GM23338 (cell line): ENCODE data around the gene PARP8. TPM values are rescaled to one million over a fixed set of nuclear protein-coding genes. Genes with fewer than 3 reads are reported as not detected.

Source experiments
- ATAC-seq: fragments of 200-7000 bp; cut with Tn5 transposase; 3 replicates; pipeline ENCODE4 v1.9.1; 2020
- DNase-seq: peaks from one replicate; pipeline ENCODE4 v3.0.0-alpha.2; 2015; ENCODE audit warnings: low spot score
- H2AFZ ChIP-seq: fragments of 200-600 bp; sonication (generic); 2 replicates; pipeline ENCODE4 v1.8.0; 2016; ENCODE audit warnings: antibody characterized with exemption, mild to moderate bottlenecking, moderate library complexity
- H3F3A ChIP-seq: fragments of 200-600 bp; sonication (generic); replicated peaks from 2 replicates; pipeline ENCODE4 v1.8.0; 2017; ENCODE audit warnings: antibody characterized with exemption, mixed run types, low read depth
- H3K27ac ChIP-seq: fragments of 200-600 bp; sonication (generic); 2 replicates; pipeline ENCODE4 v1.6.1; 2016; ENCODE audit warnings: low read depth
- H3K27me3 ChIP-seq: fragments of 200-600 bp; sonication (generic); 2 replicates; pipeline ENCODE4 v1.8.0; 2016; ENCODE audit warnings: mild to moderate bottlenecking, mixed run types, moderate library complexity; ENCODE audit not compliant: insufficient read depth
- H3K36me3 ChIP-seq: fragments of 200-600 bp; sonication (generic); 2 replicates; pipeline ENCODE4 v1.8.0; 2016; ENCODE audit warnings: mild to moderate bottlenecking; ENCODE audit not compliant: insufficient read depth
- H3K4me1 ChIP-seq: fragments of 200-600 bp; sonication (generic); 2 replicates; pipeline ENCODE4 v1.8.0; 2016; ENCODE audit warnings: mild to moderate bottlenecking, moderate library complexity; ENCODE audit not compliant: insufficient read depth
- H3K4me2 ChIP-seq: fragments of 200-600 bp; sonication (generic); 2 replicates; pipeline ENCODE4 v1.7.1; 2017; ENCODE audit warnings: mixed run types
- H3K4me3 ChIP-seq: fragments of 200-600 bp; sonication (generic); 2 replicates; pipeline ENCODE4 v1.6.1; 2016; ENCODE audit warnings: mixed run types
- H3K79me2 ChIP-seq: fragments of 200-600 bp; sonication (generic); replicated peaks from 2 replicates; pipeline ENCODE4 v1.8.0; 2017; ENCODE audit warnings: mild to moderate bottlenecking; ENCODE audit not compliant: insufficient read depth
- H3K9me2 ChIP-seq: fragments of 200-600 bp; sonication (generic); 2 replicates; pipeline ENCODE4 v1.8.0; 2017; ENCODE audit not compliant: insufficient read depth
- H4K20me1 ChIP-seq: fragments of 200-600 bp; sonication (generic); replicated peaks from 2 replicates; pipeline ENCODE4 v1.8.0; 2017; ENCODE audit warnings: mild to moderate bottlenecking; ENCODE audit not compliant: insufficient read depth
- H3K27ac Mint-ChIP-seq: 2 replicates; pipeline ENCODE4 v1.8.0; 2020; ENCODE audit warnings: inconsistent platforms, mild to moderate bottlenecking, moderate library complexity, mixed read lengths
- H3K27me3 Mint-ChIP-seq: 3 replicates; pipeline ENCODE4 v1.8.0; 2022; ENCODE audit warnings: low read depth, mild to moderate bottlenecking, moderate library complexity, mixed read lengths, inconsistent platforms; ENCODE audit not compliant: insufficient read depth, poor library complexity
- H3K36me3 Mint-ChIP-seq: 3 replicates; pipeline ENCODE4 v1.8.0; 2021; ENCODE audit warnings: low read depth, mild to moderate bottlenecking, inconsistent platforms, moderate library complexity, mixed read lengths
- H3K4me1 Mint-ChIP-seq: 3 replicates; pipeline ENCODE4 v1.8.0; 2020; ENCODE audit warnings: mild to moderate bottlenecking, inconsistent platforms, mixed read lengths
- H3K4me3 Mint-ChIP-seq: 3 replicates; pipeline ENCODE4 v1.8.0; 2021; ENCODE audit warnings: moderate library complexity, mild to moderate bottlenecking, inconsistent platforms, mixed read lengths
- H3K9me3 Mint-ChIP-seq: 3 replicates; pipeline ENCODE4 v1.8.0; 2020; ENCODE audit warnings: moderate library complexity, mild to moderate bottlenecking, inconsistent platforms, mixed read lengths
- CTCF ChIP-seq, 2 experiments: fragments of 200-600 bp in 1 of 2; sonication (generic) in 1 of 2; conservative IDR thresholded peaks; 2 replicates each; pipeline versions ENCODE4 v1.5.1 to v1.6.1; 2016 to 2017; ENCODE audit warnings: antibody characterized with exemption in 2 of 2, low read depth in 2 of 2, mild to moderate bottlenecking in 2 of 2, moderate library complexity in 1 of 2
- ETS1 ChIP-seq: IDR thresholded peaks from 2 replicates; pipeline ENCODE4 v1.6.1; 2016; ENCODE audit warnings: antibody characterized with exemption
- EZH2 ChIP-seq: fragments of 200-600 bp; sonication (generic); IDR thresholded peaks from one replicate; pipeline ENCODE4 v1.8.0; 2017; ENCODE audit warnings: antibody characterized with exemption, mild to moderate bottlenecking, low read depth; ENCODE audit not compliant: unreplicated experiment
- EZH2phosphoT487 ChIP-seq: fragments of 200-600 bp; sonication (generic); IDR thresholded peaks from one replicate; pipeline ENCODE4 v1.8.1; 2018; ENCODE audit warnings: antibody characterized with exemption; ENCODE audit not compliant: unreplicated experiment
- REST ChIP-seq: IDR thresholded peaks from one replicate; pipeline ENCODE4 v1.6.1; 2018; ENCODE audit warnings: antibody characterized with exemption; ENCODE audit not compliant: unreplicated experiment
- STAT1 ChIP-seq: IDR thresholded peaks from one replicate; pipeline ENCODE4 v1.6.1; 2016; ENCODE audit warnings: antibody characterized with exemption; ENCODE audit not compliant: unreplicated experiment
- ZNF114 ChIP-seq: fragments of 250-450 bp; sonication (Bioruptor Pico); IDR thresholded peaks from 2 replicates; pipeline ENCODE4 v1.5.0; 2020; ENCODE audit warnings: mild to moderate bottlenecking, moderate library complexity
- polyA plus RNA-seq: library from polyadenylated mRNA; unstranded; fragments of >200 nt; fragmentation: Nextera tagmentation; extraction: Ambion mirVana; gene quantifications from 2 replicates; pipeline ENCODE4 v1.2.1, GENCODE V29; 2016
- total RNA-seq: library from RNA; depleted of rRNA; stranded (reverse); fragments of >200 nt; shearing (Covaris generic); gene quantifications from 2 replicates; pipeline ENCODE4 v1.2.3, GENCODE V29; 2014

The PARP8 gene
- total and polyA plus RNA-seq, 2 experiments from 2014 or later = 13.0 to 25.0 TPM

- H3K4me2 ChIP-seq = no peak overlapping the region
- Mint-ChIP-seq H3K36me3 (no peaks in the 10 kb centered on the region), H3K27ac (no peak overlapping the region), H3K27me3 (peaks cover 7% of the 10 kb centered on the region), H3K4me1 (peaks cover 5% of the 10 kb centered on the region; the same call in 1 of the 3 replicates), H3K4me3 (no peak overlapping the region), H3K9me3 (no peaks in the 10 kb centered on the region)
- H3K4me1 ChIP-seq = no peaks in the 10 kb centered on the region
- peaks cover under 1% of the 10 kb centered on the region; the same call in 1 of the 2 replicates for H3K9me2 ChIP-seq
- H2AFZ ChIP-seq = peak overlapping the region; percentile 35; the same call in 1 of the 2 replicates
- no peak overlapping the region for H3K4me3 ChIP-seq
- no peak overlapping the region for H3K27ac ChIP-seq
- H3K36me3 ChIP-seq = no peaks in the 10 kb centered on the region
- no peaks in the 10 kb centered on the region for H3K79me2 ChIP-seq
- TF ChIP-seq CTCF (conservative IDR thresholded peaks at IDR 0.05; ENCODE audit: low read depth in 2 of 2) (no peak), STAT1 (no peak), REST (no peak), EZH2 (no peak), ETS1 (no peak), ZNF114 (CRISPR knock-in tag) (no peak), EZH2phosphoT487 (no peak)
- DNase-seq (peak; percentile 5), ATAC-seq (no peak)
- no peaks in the 10 kb centered on the region for H3K27me3 ChIP-seq
- no peaks in the 10 kb centered on the region for H3F3A ChIP-seq
- no peaks in the 10 kb centered on the region for H4K20me1 ChIP-seq
Measured at GRCh38 chr5:50886657-50887345, 220.4 kb downstream of the PARP8 start.
